ENCODE measurements around the gene RBMS3. TPM values are rescaled to one million over a fixed set of nuclear protein-coding genes. Genes with fewer than 3 reads are reported as not detected.

The RBMS3 gene
- total and polyA plus RNA-seq, 7 donors = 0.46 to 61.9 (median 39.9) TPM

DNA sequence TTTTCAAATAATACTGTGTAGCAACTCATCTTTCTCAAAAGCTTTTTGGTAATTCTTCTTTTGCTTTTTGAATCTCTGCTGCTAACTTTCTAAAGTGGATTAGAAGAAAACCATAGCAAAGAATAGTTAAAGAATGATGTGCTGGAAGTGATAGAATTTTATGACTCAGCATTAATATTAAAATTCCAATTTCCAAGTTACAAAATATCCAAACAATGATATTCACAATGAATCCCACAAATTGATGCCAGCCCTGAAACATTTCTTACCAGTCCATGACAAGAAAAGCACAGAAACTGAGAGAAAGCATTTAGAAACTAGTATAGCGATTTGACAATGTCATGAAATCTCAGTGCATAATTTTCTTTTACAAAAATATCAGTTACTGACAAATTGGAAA, 482.2 kb downstream of the RBMS3 start:
- Histone ChIP-seq H3K9me3 (no peaks in the 10 kb centered on the region), H3K27me3 (no peaks in the 10 kb centered on the region), H3K36me3 (no peaks in the 10 kb centered on the region), H3K4me1 (peaks cover 0 to 49% (median 32%) of the 10 kb centered on the region in 4 donors), H3K27ac (no peak overlapping the region), H3K4me3 (no peak overlapping the region)
- TF ChIP-seq POLR2A (IDR thresholded peaks at IDR 0.05) (no peak), EP300 (IDR thresholded peaks at IDR 0.05) (no peak), POLR2AphosphoS5 (IDR thresholded peaks at IDR 0.05) (no peak)
- TF ChIP-seq, protein P1, sequence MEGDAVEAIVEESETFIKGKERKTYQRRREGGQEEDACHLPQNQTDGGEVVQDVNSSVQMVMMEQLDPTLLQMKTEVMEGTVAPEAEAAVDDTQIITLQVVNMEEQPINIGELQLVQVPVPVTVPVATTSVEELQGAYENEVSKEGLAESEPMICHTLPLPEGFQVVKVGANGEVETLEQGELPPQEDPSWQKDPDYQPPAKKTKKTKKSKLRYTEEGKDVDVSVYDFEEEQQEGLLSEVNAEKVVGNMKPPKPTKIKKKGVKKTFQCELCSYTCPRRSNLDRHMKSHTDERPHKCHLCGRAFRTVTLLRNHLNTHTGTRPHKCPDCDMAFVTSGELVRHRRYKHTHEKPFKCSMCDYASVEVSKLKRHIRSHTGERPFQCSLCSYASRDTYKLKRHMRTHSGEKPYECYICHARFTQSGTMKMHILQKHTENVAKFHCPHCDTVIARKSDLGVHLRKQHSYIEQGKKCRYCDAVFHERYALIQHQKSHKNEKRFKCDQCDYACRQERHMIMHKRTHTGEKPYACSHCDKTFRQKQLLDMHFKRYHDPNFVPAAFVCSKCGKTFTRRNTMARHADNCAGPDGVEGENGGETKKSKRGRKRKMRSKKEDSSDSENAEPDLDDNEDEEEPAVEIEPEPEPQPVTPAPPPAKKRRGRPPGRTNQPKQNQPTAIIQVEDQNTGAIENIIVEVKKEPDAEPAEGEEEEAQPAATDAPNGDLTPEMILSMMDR (IDR thresholded peaks at IDR 0.05) = no peak
- DNase-seq = no peak
- intact Hi-C loops (cut with DNase I) = loop anchor here (10.0 kb wide), 1 partner anchor 618 kb away; no protein-coding TSS in a partner anchor
- 94 to 95% methylated on average over 1 of the region's 1 CpG for WGBS, 2 donors

DNA sequence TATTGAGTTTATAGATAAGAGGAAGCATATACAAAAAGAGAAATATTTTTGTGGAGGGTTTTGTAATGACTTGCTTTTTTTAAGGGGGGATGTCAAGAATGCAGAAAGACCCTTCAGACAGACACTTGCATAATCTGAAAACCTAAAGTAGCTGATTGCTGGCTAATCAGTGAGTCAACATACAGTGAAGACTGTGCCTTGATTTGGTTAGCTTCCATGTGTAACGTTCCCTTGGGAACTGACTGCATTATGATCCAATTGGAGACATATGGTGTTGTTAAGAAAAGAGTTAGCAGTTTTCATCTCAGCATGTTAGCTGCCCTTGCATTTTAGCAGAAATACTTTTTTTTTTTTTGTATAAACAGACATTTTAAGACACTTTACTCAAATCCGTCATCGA, 483.2 kb downstream of the RBMS3 start:
- no peak overlapping the region for H3K27ac ChIP-seq
- DNase-seq = no peak
- WGBS, 2 donors = 73 to 75% methylated on average over 3 of the region's 3 CpGs
- H3K9me3 ChIP-seq = no peaks in the 10 kb centered on the region
- intact Hi-C loops (cut with DNase I) = loop anchor here (10.0 kb wide), 1 partner anchor 619 kb away; no protein-coding TSS in a partner anchor
- no peaks in the 10 kb centered on the region for H3K27me3 ChIP-seq
- TF ChIP-seq EP300 (IDR thresholded peaks at IDR 0.05) = no peak
- no peak for TF ChIP-seq POLR2A (IDR thresholded peaks at IDR 0.05)
- TF ChIP-seq POLR2AphosphoS5 (IDR thresholded peaks at IDR 0.05) = no peak
- TF ChIP-seq, protein P1 (IDR thresholded peaks at IDR 0.05) = no peak
- no peaks in the 10 kb centered on the region for H3K36me3 ChIP-seq
- peaks cover 0 to 39% (median 24%) of the 10 kb centered on the region in 4 donors for H3K4me1 ChIP-seq
- H3K4me3 ChIP-seq = no peak overlapping the region

DNA sequence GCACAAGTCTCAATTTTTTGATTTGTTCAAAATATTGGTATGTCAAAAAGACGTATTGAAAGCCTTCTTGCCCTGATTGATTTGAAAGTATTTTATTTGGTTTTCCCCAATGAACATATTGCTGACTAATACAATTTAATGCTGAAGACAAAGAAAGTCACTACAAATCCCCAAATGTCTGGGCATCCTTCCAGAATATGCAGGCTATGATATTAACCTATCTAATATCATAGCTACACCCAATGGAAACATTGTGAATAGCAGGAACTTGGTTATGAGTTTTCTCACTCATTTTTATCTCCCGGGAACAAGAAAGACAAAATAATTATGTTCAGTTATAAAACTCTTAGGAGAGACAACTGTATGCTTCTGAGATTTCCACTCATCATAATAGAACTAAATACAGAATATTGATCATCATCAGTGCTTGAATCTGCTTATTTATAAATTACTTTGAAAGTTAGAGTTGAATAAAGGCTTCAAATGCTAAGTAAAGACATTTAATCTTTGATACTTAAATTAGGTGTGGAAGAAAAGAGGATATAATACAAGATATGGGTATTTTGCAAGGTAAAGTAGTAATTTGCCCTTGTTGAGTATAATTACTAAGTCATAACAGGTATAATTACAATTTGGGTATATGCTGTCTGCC, 483.9 kb downstream of the RBMS3 start:
- DNase-seq = no peak
- TF ChIP-seq, protein P1 (IDR thresholded peaks at IDR 0.05) = peak; percentile 29 to 59 (median 53)
- TF ChIP-seq POLR2A (IDR thresholded peaks at IDR 0.05) (no peak), EP300 (IDR thresholded peaks at IDR 0.05) (no peak), POLR2AphosphoS5 (IDR thresholded peaks at IDR 0.05) (peak in 3 of 4 donors; percentile 21 to 63 (median 53))
- WGBS, 2 donors = 41 to 63% methylated on average over 2 of the region's 2 CpGs
- H3K36me3 ChIP-seq = no peaks in the 10 kb centered on the region
- intact Hi-C loops (cut with DNase I) = loop anchor here (5.0 to 10.0 kb wide), 2 partner anchors 620 to 847 kb away; no protein-coding TSS in a partner anchor
- no peaks in the 10 kb centered on the region for H3K27me3 ChIP-seq
- no peaks in the 10 kb centered on the region for H3K9me3 ChIP-seq
- H3K4me1 ChIP-seq = peaks cover 0 to 32% (median 17%) of the 10 kb centered on the region in 4 donors
- no peak overlapping the region for H3K27ac ChIP-seq
- no peak overlapping the region for H3K4me3 ChIP-seq

DNA sequence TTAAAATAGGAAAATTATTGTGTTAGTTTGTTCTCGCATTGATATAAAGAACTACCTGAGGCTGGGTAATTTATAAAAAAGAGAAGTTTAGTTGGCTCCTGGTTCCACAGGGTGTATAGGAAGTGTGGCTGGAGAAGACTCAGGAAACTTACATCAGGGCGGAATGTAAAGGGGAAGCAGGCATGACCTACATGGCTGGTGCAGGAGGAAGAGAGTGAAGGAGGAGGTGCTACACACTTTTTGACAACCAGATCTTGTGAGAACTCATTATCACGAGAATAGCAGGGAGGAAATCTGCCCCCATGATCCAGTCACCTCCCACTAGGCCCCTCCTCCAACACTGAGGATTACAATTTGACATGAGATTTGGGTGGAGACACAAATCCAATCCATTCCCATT, 490.7 kb downstream of the RBMS3 start:
- Histone ChIP-seq H3K27ac (no peak overlapping the region), H3K27me3 (no peaks in the 10 kb centered on the region), H3K9me3 (no peaks in the 10 kb centered on the region), H3K36me3 (no peaks in the 10 kb centered on the region), H3K4me1 (no peaks in the 10 kb centered on the region), H3K4me3 (no peak overlapping the region)
- WGBS, 2 donors = 76 to 82% methylated on average over 3 of the region's 3 CpGs
- intact Hi-C loops (cut with DNase I) = no loop called here
- no peak for TF ChIP-seq POLR2A (IDR thresholded peaks at IDR 0.05)
- TF ChIP-seq EP300 (IDR thresholded peaks at IDR 0.05) = no peak
- TF ChIP-seq, protein P1 (IDR thresholded peaks at IDR 0.05) = no peak
- TF ChIP-seq POLR2AphosphoS5 (IDR thresholded peaks at IDR 0.05) = no peak
- no peak for DNase-seq
